H9 (cell line): ENCODE measurements around the gene RETSAT. TPM values are rescaled to one million over a fixed set of nuclear protein-coding genes. Genes with fewer than 3 reads are reported as not detected.

Experiments used
- DNase-seq: peaks from one replicate; pipeline ENCODE4 v3.0.0-alpha.2; 2017
- H2AFZ ChIP-seq: one replicate; pipeline ENCODE4 v1.6.1; 2013; ENCODE audit warnings: mild to moderate bottlenecking, low read length, control low read depth, moderate library complexity
- H2AK5ac ChIP-seq: 2 replicates; pipeline ENCODE4 v1.6.1; 2013; ENCODE audit warnings: low read length, control low read depth, mixed read lengths; ENCODE audit not compliant: insufficient read length
- H2BK120ac ChIP-seq: one replicate; pipeline ENCODE4 v1.6.1; 2013; ENCODE audit warnings: low read depth, mild to moderate bottlenecking, low read length, control low read depth, inconsistent platforms; ENCODE audit not compliant: poor library complexity, severe bottlenecking
- H2BK12ac ChIP-seq: 2 replicates; pipeline ENCODE4 v1.6.1; 2013; ENCODE audit warnings: low read length, control low read depth, mixed read lengths, low read depth; ENCODE audit not compliant: insufficient read length
- H2BK15ac ChIP-seq: 2 replicates; pipeline ENCODE4 v1.6.1; 2013; ENCODE audit warnings: low read depth, low read length, control low read depth
- H2BK20ac ChIP-seq: one replicate; pipeline ENCODE4 v1.6.1; 2013; ENCODE audit warnings: low read depth, mild to moderate bottlenecking, low read length, control low read depth, inconsistent platforms; ENCODE audit not compliant: poor library complexity, severe bottlenecking
- H2BK5ac ChIP-seq: 2 replicates; pipeline ENCODE4 v1.6.1; 2013; ENCODE audit warnings: low read length, control low read depth, mixed read lengths; ENCODE audit not compliant: insufficient read length
- H3K14ac ChIP-seq: 2 replicates; pipeline ENCODE4 v1.6.1; 2013; ENCODE audit warnings: low read length, control low read depth; ENCODE audit not compliant: insufficient read depth
- H3K18ac ChIP-seq: 2 replicates; pipeline ENCODE4 v1.6.1; 2013; ENCODE audit warnings: low read depth, mild to moderate bottlenecking, mixed read lengths, low read length, control low read depth; ENCODE audit not compliant: insufficient read length
- H3K23ac ChIP-seq: 2 replicates; pipeline ENCODE4 v1.6.1; 2013; ENCODE audit warnings: low read length, control low read depth, mixed read lengths, low read depth; ENCODE audit not compliant: insufficient read length
- H3K23me2 ChIP-seq: 2 replicates; pipeline ENCODE4 v1.6.1; 2013; ENCODE audit warnings: low read depth, mild to moderate bottlenecking, mixed read lengths, low read length, control low read depth; ENCODE audit not compliant: insufficient read length, poor library complexity, severe bottlenecking
- H3K27ac ChIP-seq: 2 replicates; pipeline ENCODE4 v1.5.1; 2013; ENCODE audit warnings: low read length, control low read depth, mixed read lengths, low read depth; ENCODE audit not compliant: insufficient read length
- H3K27me3 ChIP-seq: 2 replicates; pipeline ENCODE4 v1.6.1; 2013; ENCODE audit warnings: low read length, control low read depth, inconsistent platforms; ENCODE audit not compliant: insufficient read depth
- H3K4ac ChIP-seq: 2 replicates; pipeline ENCODE4 v1.6.1; 2013; ENCODE audit warnings: low read depth, mild to moderate bottlenecking, control low read depth, inconsistent platforms, low read length, moderate library complexity
- H3K4me1 ChIP-seq: 2 replicates; pipeline ENCODE4 v1.6.1; 2013; ENCODE audit warnings: low read length, control low read depth, inconsistent platforms; ENCODE audit not compliant: insufficient read depth
- H3K4me2 ChIP-seq: 2 replicates; pipeline ENCODE4 v1.6.1; 2013; ENCODE audit warnings: low read length, control low read depth, mixed read lengths; ENCODE audit not compliant: insufficient read length, insufficient read depth
- H3K56ac ChIP-seq: 2 replicates; pipeline ENCODE4 v1.6.1; 2013; ENCODE audit warnings: low read depth, mild to moderate bottlenecking, mixed read lengths, low read length, control low read depth; ENCODE audit not compliant: insufficient read length
- H3K79me1 ChIP-seq: 2 replicates; pipeline ENCODE4 v1.6.1; 2013; ENCODE audit warnings: low read depth, mild to moderate bottlenecking, moderate library complexity, low read length, control low read depth, inconsistent platforms; ENCODE audit not compliant: insufficient read depth, poor library complexity, severe bottlenecking
- H3K79me2 ChIP-seq: 2 replicates; pipeline ENCODE4 v1.6.1; 2013; ENCODE audit warnings: low read length, control low read depth, inconsistent platforms; ENCODE audit not compliant: insufficient read depth
- H3K9ac ChIP-seq: 2 replicates; pipeline ENCODE4 v1.6.1; 2013; ENCODE audit warnings: low read length, control low read depth, mixed read lengths; ENCODE audit not compliant: insufficient read length; ENCODE audit errors: extremely low read depth
- H3K9me3 ChIP-seq: one replicate; pipeline ENCODE4 v1.6.1; 2013; ENCODE audit warnings: low read depth, low read length, inconsistent platforms; ENCODE audit not compliant: control insufficient read depth
- H3T11ph ChIP-seq: one replicate; pipeline ENCODE4 v1.6.1; 2013; ENCODE audit warnings: mild to moderate bottlenecking, low read length, control low read depth, inconsistent platforms
- H4K20me1 ChIP-seq: one replicate; pipeline ENCODE4 v1.6.1; 2013; ENCODE audit not compliant: control insufficient read depth, insufficient read length, insufficient read depth
- H4K5ac ChIP-seq: 2 replicates; pipeline ENCODE4 v1.6.1; 2013; ENCODE audit warnings: low read depth, mild to moderate bottlenecking, mixed read lengths, low read length, control low read depth; ENCODE audit not compliant: insufficient read length
- H4K8ac ChIP-seq: replicated peaks from 2 replicates; pipeline ENCODE4 v1.6.1; 2013; ENCODE audit warnings: low read length, control low read depth, mixed read lengths, low read depth; ENCODE audit not compliant: insufficient read length
- H4K91ac ChIP-seq: 2 replicates; pipeline ENCODE4 v1.6.1; 2013; ENCODE audit warnings: low read depth, mild to moderate bottlenecking, moderate library complexity, mixed read lengths, low read length, control low read depth; ENCODE audit not compliant: insufficient read length
- H3K27ac Mint-ChIP-seq, 3 experiments: 2 replicates in 2 of 3; 3 replicates in 1 of 3; pipeline ENCODE4 v1.8.0; 2020 to 2021; ENCODE audit warnings: mixed read lengths in 3 of 3, mild to moderate bottlenecking in 1 of 3, moderate library complexity in 1 of 3
- H3K27me3 Mint-ChIP-seq: 2 replicates; pipeline ENCODE4 v1.8.0; 2021; ENCODE audit warnings: low read depth, mild to moderate bottlenecking, moderate library complexity, mixed read lengths
- H3K36me3 Mint-ChIP-seq, 3 experiments: 2 replicates in 2 of 3; 3 replicates in 1 of 3; pipeline ENCODE4 v1.8.0; 2020 to 2021; ENCODE audit warnings: low read depth in 3 of 3, mixed read lengths in 3 of 3; ENCODE audit not compliant: insufficient read depth in 1 of 3
- H3K4me1 Mint-ChIP-seq, 2 experiments: 2 replicates each; pipeline ENCODE4 v1.8.0; 2020; ENCODE audit warnings: mixed read lengths in 2 of 2
- H3K4me3 Mint-ChIP-seq, 2 experiments: 2 replicates in 1 of 2; 3 replicates in 1 of 2; pipeline ENCODE4 v1.8.0; 2020 to 2021; ENCODE audit warnings: mild to moderate bottlenecking in 2 of 2, mixed read lengths in 2 of 2, moderate library complexity in 1 of 2
- H3K9me3 Mint-ChIP-seq, 2 experiments: 2 replicates in 1 of 2; 3 replicates in 1 of 2; pipeline ENCODE4 v1.8.0; 2020; ENCODE audit warnings: mild to moderate bottlenecking in 2 of 2, mixed read lengths in 2 of 2, moderate library complexity in 1 of 2
- WGBS: extraction: QIAGEN DNeasy Blood & Tissue Kit; methylation state at CpG from one replicate; pipeline ENCODE4 v1.1.7; 2013; ENCODE audit warnings: missing lambda C conversion rate, low lambda C conversion rate, mixed read lengths; ENCODE audit not compliant: insufficient read length; ENCODE audit errors: extremely low coverage; 5-methylcytosine and 5-hydroxymethylcytosine counted together
- total RNA-seq: library from RNA; stranded (reverse); gene quantifications from 2 replicates; pipeline ENCODE4 v1.2.1, GENCODE V29; 2021
- TF ChIP-seq, protein P1 (sequence below): fragments of 200-600 bp; sonication (generic); conservative IDR thresholded peaks from 3 replicates; pipeline ENCODE4 v1.8.0; 2021; ENCODE audit warnings: antibody characterized with exemption, mild to moderate bottlenecking

RETSAT gene
- total RNA-seq, 1 experiment from 2014 or later: 16.7 TPM

DNA sequence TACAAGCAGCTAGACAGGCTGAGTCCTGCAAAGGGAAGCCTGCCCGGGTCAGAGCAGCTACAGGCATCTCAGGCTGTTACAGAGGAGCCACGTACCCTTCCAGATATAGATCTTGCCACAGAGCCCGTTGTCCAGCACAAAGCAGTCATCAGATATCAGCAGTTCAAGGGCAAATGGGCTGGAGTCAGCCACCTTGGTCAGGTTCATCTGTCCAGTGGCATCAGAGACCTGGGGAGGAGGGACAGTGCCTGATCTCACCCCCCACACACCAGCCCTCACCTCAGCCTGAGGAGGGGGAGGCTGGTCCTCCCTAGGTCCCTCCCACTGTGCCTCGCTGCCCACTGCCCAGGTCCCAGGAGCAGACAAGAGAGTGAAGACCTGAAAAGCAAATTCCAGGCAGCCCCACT, 43.6 kb upstream of the RETSAT start:
- peaks cover 2 to 28% (median 22%) of the 10 kb centered on the region in 3 experiments; a peak in 6 of 7 replicates for H3K36me3 Mint-ChIP-seq
- peaks cover 0 to under 1% of the 10 kb centered on the region in 2 experiments; a peak in 1 of 5 replicates for H3K9me3 Mint-ChIP-seq
- Histone ChIP-seq H3K56ac (no peak overlapping the region), H3K27ac (no peak overlapping the region), H2BK12ac (no peak overlapping the region), H4K5ac (no peak overlapping the region), H3K4ac (no peak overlapping the region), H4K91ac (no peak overlapping the region), H3K23me2 (no peaks in the 10 kb centered on the region), H2AK5ac (no peak overlapping the region), H2BK5ac (no peak overlapping the region), H2BK120ac (no peak overlapping the region), H4K20me1 (no peaks in the 10 kb centered on the region), H3K18ac (no peak overlapping the region), H3K14ac (no peak overlapping the region), H3K79me2 (no peaks in the 10 kb centered on the region), H3K9me3 (no peaks in the 10 kb centered on the region), H3K27me3 (no peaks in the 10 kb centered on the region), H3K4me2 (no peak overlapping the region), H3K79me1 (no peaks in the 10 kb centered on the region), H4K8ac (no peak overlapping the region), H2BK15ac (no peak overlapping the region), H3K23ac (no peak overlapping the region), H3K9ac (no peak overlapping the region), H2BK20ac (no peak overlapping the region), H3K4me1 (no peaks in the 10 kb centered on the region), H3T11ph (no peak overlapping the region), H2AFZ (no peak overlapping the region)
- peaks cover 8 to 12% of the 10 kb centered on the region in 2 experiments; a peak in 3 of 4 replicates for H3K4me1 Mint-ChIP-seq
- TF ChIP-seq, protein P1, sequence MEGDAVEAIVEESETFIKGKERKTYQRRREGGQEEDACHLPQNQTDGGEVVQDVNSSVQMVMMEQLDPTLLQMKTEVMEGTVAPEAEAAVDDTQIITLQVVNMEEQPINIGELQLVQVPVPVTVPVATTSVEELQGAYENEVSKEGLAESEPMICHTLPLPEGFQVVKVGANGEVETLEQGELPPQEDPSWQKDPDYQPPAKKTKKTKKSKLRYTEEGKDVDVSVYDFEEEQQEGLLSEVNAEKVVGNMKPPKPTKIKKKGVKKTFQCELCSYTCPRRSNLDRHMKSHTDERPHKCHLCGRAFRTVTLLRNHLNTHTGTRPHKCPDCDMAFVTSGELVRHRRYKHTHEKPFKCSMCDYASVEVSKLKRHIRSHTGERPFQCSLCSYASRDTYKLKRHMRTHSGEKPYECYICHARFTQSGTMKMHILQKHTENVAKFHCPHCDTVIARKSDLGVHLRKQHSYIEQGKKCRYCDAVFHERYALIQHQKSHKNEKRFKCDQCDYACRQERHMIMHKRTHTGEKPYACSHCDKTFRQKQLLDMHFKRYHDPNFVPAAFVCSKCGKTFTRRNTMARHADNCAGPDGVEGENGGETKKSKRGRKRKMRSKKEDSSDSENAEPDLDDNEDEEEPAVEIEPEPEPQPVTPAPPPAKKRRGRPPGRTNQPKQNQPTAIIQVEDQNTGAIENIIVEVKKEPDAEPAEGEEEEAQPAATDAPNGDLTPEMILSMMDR: no peak
- no CpG with 5 or more reads among the region's 4 CpGs for WGBS
- H3K27me3 Mint-ChIP-seq: no peaks in the 10 kb centered on the region
- H3K27ac Mint-ChIP-seq: no peak overlapping the region; a peak in 2 of 7 replicates
- DNase-seq: no peak
- no peak overlapping the region for H3K4me3 Mint-ChIP-seq
